AG09319 (cell line): Measurements from ENCODE around the gene C1GALT1C1L.
"Not testable (repeated sequence)": the region's sequence is repeated elsewhere in the genome, so short reads cannot be mapped to it uniquely, and the experiment has no call there.

Experiments
- DNase-seq: peaks from one replicate; pipeline ENCODE4 v3.0.0-alpha.2; 2010; ENCODE audit warnings: low read depth; ENCODE audit errors: extremely low read depth
- CTCF ChIP-seq: IDR thresholded peaks from 2 replicates; pipeline ENCODE4 v1.5.1; 2011; ENCODE audit warnings: low read depth, mild to moderate bottlenecking, inconsistent platforms, low read length, moderate library complexity

The C1GALT1C1L gene

GRCh38 chr2:43692428-43692994, 16.3 kb upstream of the C1GALT1C1L start:
- DNase-seq: no peak
- no peak for TF ChIP-seq CTCF

- no peak for DNase-seq
- TF ChIP-seq CTCF: no peak
Measured at GRCh38 chr2:43689999-43690398, 13.8 kb upstream of the C1GALT1C1L start.

GRCh38 chr2:43685357-43685756, 9.1 kb upstream of the C1GALT1C1L start:
- DNase-seq: no peak
- no peak for TF ChIP-seq CTCF

- DNase-seq: not testable (repeated sequence)
Measured at GRCh38 chr2:43677783-43678182, 1.6 kb upstream of the C1GALT1C1L start.

GRCh38 chr2:43675646-43676321, 445 bp downstream of the C1GALT1C1L start:
- no peak for TF ChIP-seq CTCF
- no peak for DNase-seq

- TF ChIP-seq CTCF: no peak
- no peak for DNase-seq
Measured at GRCh38 chr2:43657241-43657640, 19.0 kb downstream of the C1GALT1C1L start.

- DNase-seq: no peak
- no peak for TF ChIP-seq CTCF
Measured at GRCh38 chr2:43653506-43653905, 22.7 kb downstream of the C1GALT1C1L start.
